ENCODE data around the gene GMNN.

- TF ChIP-seq CTCF (IDR thresholded peaks at IDR 0.05; ENCODE audit: low read depth, low read length, poor library complexity, severe bottlenecking) = no peak
- TF ChIP-seq EZH2phosphoT487 (IDR thresholded peaks at IDR 0.05; ENCODE audit: borderline replicate concordance, low read length) = no peak
Observed at GRCh38 chr6:24799541-24799915, 24.8 kb downstream of the GMNN start.

Measured in DOHH2 (cell line).